WTC11 (cell line): ENCODE results near the gene BBS5. TPM values are rescaled to one million over a fixed set of nuclear protein-coding genes. Genes with fewer than 3 reads are reported as not detected.

Experiments used
- ATAC-seq: fragments of 200-7000 bp; cut with Tn5 transposase; 2 replicates; pipeline ENCODE4 v1.10.0; 2021; ENCODE audit warnings: mild to moderate bottlenecking, moderate library complexity
- CTCF ChIA-PET: fragments of 300-600 bp; sonication (Branson Sonifier 250); formaldehyde crosslinking; loops from one replicate; lab custom pipeline; 2021; ENCODE audit warnings: antibody characterized with exemption; lab: Charles Lee
- POLR2A ChIA-PET: fragments of 350-600 bp; sonication (Branson Sonifier 250); formaldehyde crosslinking; loops from one replicate; lab custom pipeline; 2021; ENCODE audit warnings: antibody characterized with exemption; lab: Charles Lee
- DNase-seq: peaks from one replicate; pipeline ENCODE4 v3.0.0; 2021; ENCODE audit warnings: low spot score
- H3K27ac Mint-ChIP-seq: 2 replicates; pipeline ENCODE4 v1.8.0; 2021; ENCODE audit warnings: mixed read lengths
- H3K27me3 Mint-ChIP-seq: 2 replicates; pipeline ENCODE4 v1.8.0; 2021; ENCODE audit warnings: low read depth, mild to moderate bottlenecking, moderate library complexity, mixed read lengths
- H3K36me3 Mint-ChIP-seq: 2 replicates; pipeline ENCODE4 v1.8.0; 2021; ENCODE audit warnings: mixed read lengths
- H3K4me1 Mint-ChIP-seq: 2 replicates; pipeline ENCODE4 v1.8.0; 2022; ENCODE audit warnings: mixed read lengths
- H3K4me3 Mint-ChIP-seq: 2 replicates; pipeline ENCODE4 v1.8.0; 2021; ENCODE audit warnings: mild to moderate bottlenecking, moderate library complexity, mixed read lengths
- H3K9me3 Mint-ChIP-seq: 2 replicates; pipeline ENCODE4 v1.8.0; 2021; ENCODE audit warnings: mixed read lengths
- AFF4 ChIP-seq: sonication (generic); formaldehyde crosslinking; IDR thresholded peaks from 2 replicates; pipeline ENCODE4 v1.8.1; 2023; ENCODE audit warnings: mild to moderate bottlenecking, missing genetic modification reagents, borderline replicate concordance
- CDX4 ChIP-seq: fragments of 250-450 bp; sonication (Bioruptor Pico); IDR thresholded peaks from 2 replicates; pipeline ENCODE4 v1.9.0; 2021; ENCODE audit warnings: moderate library complexity, mild to moderate bottlenecking, inconsistent platforms, borderline replicate concordance
- CREM ChIP-seq: sonication (generic); formaldehyde crosslinking; IDR thresholded peaks from 2 replicates; pipeline ENCODE4 v1.8.1; 2022; ENCODE audit warnings: mild to moderate bottlenecking, missing genetic modification reagents, moderate library complexity
- E2F4 ChIP-seq: sonication (generic); formaldehyde crosslinking; IDR thresholded peaks from 2 replicates; pipeline ENCODE4 v1.8.1; 2022; ENCODE audit warnings: low read depth, mild to moderate bottlenecking, moderate library complexity, missing genetic modification reagents, borderline replicate concordance
- E2F5 ChIP-seq: sonication (generic); formaldehyde crosslinking; IDR thresholded peaks from 2 replicates; pipeline ENCODE4 v1.8.1; 2022; ENCODE audit warnings: mild to moderate bottlenecking, moderate library complexity, missing genetic modification reagents
- FOXJ3 ChIP-seq: sonication (generic); formaldehyde crosslinking; IDR thresholded peaks from 2 replicates; pipeline ENCODE4 v1.9.0; 2021; ENCODE audit warnings: missing genetic modification reagents, mild to moderate bottlenecking, borderline replicate concordance
- FOXK1 ChIP-seq: sonication (generic); formaldehyde crosslinking; IDR thresholded peaks from 2 replicates; pipeline ENCODE4 v1.8.0; 2022; ENCODE audit warnings: mild to moderate bottlenecking, moderate library complexity, missing genetic modification reagents
- FOXP4 ChIP-seq: sonication (generic); formaldehyde crosslinking; IDR thresholded peaks from 2 replicates; pipeline ENCODE4 v1.8.0; 2022; ENCODE audit warnings: mild to moderate bottlenecking, missing genetic modification reagents
- HMGXB4 ChIP-seq: sonication (generic); formaldehyde crosslinking; IDR thresholded peaks from 2 replicates; pipeline ENCODE4 v1.8.1; 2023; ENCODE audit warnings: mild to moderate bottlenecking, moderate library complexity, missing genetic modification reagents
- IRF2 ChIP-seq: sonication (generic); formaldehyde crosslinking; IDR thresholded peaks from 2 replicates; pipeline ENCODE4 v1.8.0; 2022; ENCODE audit warnings: low read depth, missing genetic modification reagents, borderline replicate concordance
- KAT7 ChIP-seq: sonication (generic); formaldehyde crosslinking; IDR thresholded peaks from 2 replicates; pipeline ENCODE4 v1.8.1; 2023; ENCODE audit warnings: missing genetic modification reagents, mild to moderate bottlenecking, borderline replicate concordance
- MXD4 ChIP-seq: fragments of 250-450 bp; sonication (Bioruptor Pico); IDR thresholded peaks from 2 replicates; pipeline ENCODE4 v1.8.0; 2021; ENCODE audit warnings: mild to moderate bottlenecking, moderate library complexity, borderline replicate concordance
- NFE2L1 ChIP-seq: sonication (generic); formaldehyde crosslinking; IDR thresholded peaks from 2 replicates; pipeline ENCODE4 v1.8.1; 2023; ENCODE audit warnings: missing genetic modification reagents
- NR3C1 ChIP-seq: sonication (generic); formaldehyde crosslinking; conservative IDR thresholded peaks from 2 replicates; pipeline ENCODE4 v1.8.1; 2023; ENCODE audit warnings: low read depth, mild to moderate bottlenecking, missing genetic modification reagents
- PREB ChIP-seq: sonication (generic); formaldehyde crosslinking; IDR thresholded peaks from 2 replicates; pipeline ENCODE4 v1.8.1; 2022; ENCODE audit warnings: mild to moderate bottlenecking, missing genetic modification reagents, moderate library complexity, borderline replicate concordance
- RELA ChIP-seq: sonication (generic); formaldehyde crosslinking; IDR thresholded peaks from 2 replicates; pipeline ENCODE4 v1.8.1; 2022; ENCODE audit warnings: missing genetic modification reagents, mild to moderate bottlenecking, borderline replicate concordance
- TEAD4 ChIP-seq: sonication (generic); formaldehyde crosslinking; IDR thresholded peaks from 2 replicates; pipeline ENCODE4 v1.8.0; 2022; ENCODE audit warnings: mild to moderate bottlenecking, missing genetic modification reagents
- ZMAT4 ChIP-seq: fragments of 250-450 bp; sonication (Bioruptor Pico); IDR thresholded peaks from 2 replicates; pipeline ENCODE4 v1.9.0; 2021; ENCODE audit warnings: mild to moderate bottlenecking
- ZNF423 ChIP-seq: fragments of 250-450 bp; sonication (Bioruptor Pico); IDR thresholded peaks from 2 replicates; pipeline ENCODE4 v2.1.2; 2022; ENCODE audit warnings: mild to moderate bottlenecking, moderate library complexity
- ZNF512 ChIP-seq: sonication (generic); formaldehyde crosslinking; IDR thresholded peaks from 2 replicates; pipeline ENCODE4 v1.8.1; 2022; ENCODE audit warnings: missing genetic modification reagents, borderline replicate concordance
- total RNA-seq: library from RNA; stranded (reverse); gene quantifications from 3 replicates; pipeline ENCODE4 v1.2.3, GENCODE V29; 2021

Gene BBS5
- total RNA-seq, 1 experiment from 2014 or later: 0.90 TPM

GRCh38 chr2:169469952-169470572, 9.2 kb upstream of the BBS5 start:
- DNase-seq (no peak), ATAC-seq (no peak)
- H3K9me3 Mint-ChIP-seq: no peaks in the 10 kb centered on the region
- no peaks in the 10 kb centered on the region for H3K36me3 Mint-ChIP-seq
- ChIA-PET CTCF (no interaction called here), POLR2A (no interaction called here)
- H3K27me3 Mint-ChIP-seq: no peaks in the 10 kb centered on the region; the same call in 1 of the 2 replicates
- no peaks in the 10 kb centered on the region for H3K4me1 Mint-ChIP-seq
- no peak overlapping the region for H3K4me3 Mint-ChIP-seq
- no peak overlapping the region for H3K27ac Mint-ChIP-seq
- no peak for TF ChIP-seq IRF2 (CRISPR knock-in tag)
- TF ChIP-seq RELA (CRISPR knock-in tag): no peak
- TF ChIP-seq NR3C1: no peak
- TF ChIP-seq PREB: no peak
- no peak for TF ChIP-seq FOXP4 (CRISPR knock-in tag)
- no peak for TF ChIP-seq ZNF512 (CRISPR knock-in tag)
- no peak for TF ChIP-seq E2F5 (CRISPR knock-in tag)
- TF ChIP-seq NFE2L1 (CRISPR knock-in tag): no peak
- no peak for TF ChIP-seq FOXJ3
- no peak for TF ChIP-seq AFF4 (CRISPR knock-in tag)
- TF ChIP-seq ZNF423 (CRISPR knock-in tag): no peak
- TF ChIP-seq TEAD4 (CRISPR knock-in tag): no peak
- no peak for TF ChIP-seq KAT7 (CRISPR knock-in tag)

GRCh38 chr2:169472249-169472648, 7.0 kb upstream of the BBS5 start:
- TF ChIP-seq HMGXB4 (CRISPR knock-in tag) (no peak), CREM (CRISPR knock-in tag) (no peak), NFE2L1 (CRISPR knock-in tag) (no peak), MXD4 (CRISPR knock-in tag) (no peak), NR3C1 (no peak), ZMAT4 (CRISPR knock-in tag) (no peak), FOXK1 (CRISPR knock-in tag) (no peak), E2F4 (CRISPR knock-in tag) (no peak), FOXJ3 (no peak), CDX4 (no peak)
- TF ChIP-seq, all 79 proteins: peak for 0
- Mint-ChIP-seq H3K36me3 (no peaks in the 10 kb centered on the region), H3K27ac (no peak overlapping the region), H3K4me1 (no peaks in the 10 kb centered on the region), H3K4me3 (no peak overlapping the region), H3K9me3 (no peaks in the 10 kb centered on the region), H3K27me3 (peaks cover under 1% of the 10 kb centered on the region)
- DNase-seq (no peak), ATAC-seq (no peak)
- ChIA-PET POLR2A (no interaction called here), CTCF (no interaction called here)
